MM.1S (cell line): ENCODE measurements around the gene SORL1.

Source experiments
- DNase-seq: peaks from one replicate; pipeline ENCODE4 v3.0.0-alpha.2; 2015
- H2AFZ ChIP-seq: fragments of 300-600 bp; sonication (generic); 2 replicates; pipeline ENCODE4 v1.6.0; 2016; ENCODE audit warnings: antibody characterized with exemption, low read length
- H3F3A ChIP-seq: fragments of 300-600 bp; sonication (generic); 2 replicates; pipeline ENCODE4 v1.6.1; 2016; ENCODE audit warnings: mild to moderate bottlenecking, antibody characterized with exemption, low read length, moderate library complexity, mixed read lengths; ENCODE audit not compliant: insufficient read depth
- H3K27ac ChIP-seq: fragments of 300-600 bp; sonication (generic); 2 replicates; pipeline ENCODE4 v1.5.1; 2016; ENCODE audit warnings: mild to moderate bottlenecking, low read length
- H3K27me3 ChIP-seq: fragments of 300-600 bp; sonication (generic); replicated peaks from 2 replicates; pipeline ENCODE4 v1.6.0; 2016; ENCODE audit warnings: low read length; ENCODE audit not compliant: insufficient read depth
- H3K36me3 ChIP-seq: fragments of 300-600 bp; sonication (generic); replicated peaks from 2 replicates; pipeline ENCODE4 v1.6.1; 2016; ENCODE audit warnings: mild to moderate bottlenecking, low read length, mixed read lengths; ENCODE audit not compliant: insufficient read depth
- H3K4me1 ChIP-seq: fragments of 300-600 bp; sonication (generic); 2 replicates; pipeline ENCODE4 v1.6.1; 2016; ENCODE audit warnings: low read length, mixed read lengths
- H3K4me2 ChIP-seq: fragments of 300-600 bp; sonication (generic); 2 replicates; pipeline ENCODE4 v1.6.0; 2016; ENCODE audit warnings: low read depth, low read length
- H3K4me3 ChIP-seq: fragments of 300-600 bp; sonication (generic); 2 replicates; pipeline ENCODE4 v1.5.1; 2016; ENCODE audit warnings: low read length, mixed read lengths
- H3K79me2 ChIP-seq: fragments of 300-600 bp; sonication (generic); 2 replicates; pipeline ENCODE4 v1.6.1; 2016; ENCODE audit warnings: mixed run types, low read length, mixed read lengths
- H3K9ac ChIP-seq: fragments of 300-600 bp; sonication (generic); 2 replicates; pipeline ENCODE4 v1.6.1; 2016; ENCODE audit warnings: low read length, mixed read lengths
- H3K9me2 ChIP-seq: fragments of 300-600 bp; sonication (generic); replicated peaks from 2 replicates; pipeline ENCODE4 v1.6.1; 2016; ENCODE audit warnings: mild to moderate bottlenecking, low read length, mixed read lengths; ENCODE audit not compliant: insufficient read depth
- H3K9me3 ChIP-seq: fragments of 300-600 bp; sonication (generic); replicated peaks from 2 replicates; pipeline ENCODE4 v1.6.1; 2016; ENCODE audit warnings: mild to moderate bottlenecking, low read length, mixed read lengths; ENCODE audit not compliant: insufficient read depth
- H4K20me1 ChIP-seq: fragments of 300-600 bp; sonication (generic); 2 replicates; pipeline ENCODE4 v1.6.1; 2016; ENCODE audit warnings: mild to moderate bottlenecking, low read length, moderate library complexity, mixed read lengths; ENCODE audit not compliant: insufficient read depth
- EZH2 ChIP-seq: fragments of 300-600 bp; sonication (generic); optimal IDR thresholded peaks from 2 replicates; pipeline ENCODE3; 2017; ENCODE audit warnings: low read depth, mild to moderate bottlenecking, antibody characterized with exemption, low read length, mixed read lengths
- EZH2phosphoT487 ChIP-seq: fragments of 300-600 bp; sonication (generic); IDR thresholded peaks from 2 replicates; pipeline ENCODE4 v1.6.1; 2018; ENCODE audit warnings: antibody characterized with exemption, low read length
- TF ChIP-seq, protein P1 (sequence below): fragments of 300-600 bp; sonication (generic); IDR thresholded peaks from 2 replicates; pipeline ENCODE4 v1.5.1; 2016; ENCODE audit warnings: antibody characterized with exemption, low read length, mixed read lengths

Gene SORL1

DNA sequence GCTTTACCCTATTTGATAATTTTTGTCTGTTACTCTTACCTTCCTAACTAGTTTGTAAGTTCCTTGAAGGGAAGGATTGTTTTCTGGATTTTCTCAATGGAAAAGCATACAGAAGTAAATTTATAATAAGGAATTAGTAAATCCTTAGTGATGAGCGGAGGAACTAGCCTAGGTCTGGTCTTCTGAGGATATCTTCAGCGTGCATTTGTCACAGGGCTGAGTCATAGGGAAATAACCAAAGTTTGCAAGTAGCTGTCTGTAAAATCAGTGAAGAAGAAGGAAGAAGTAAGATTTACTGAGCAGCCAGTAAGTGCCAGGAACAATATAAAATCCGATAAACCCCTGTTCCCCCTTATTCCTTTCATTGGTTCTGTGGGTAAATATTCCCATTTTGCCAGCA lies 163.4 kb downstream of the SORL1 start:
- H2AFZ ChIP-seq = no peak overlapping the region
- no peak overlapping the region for H3K9ac ChIP-seq
- DNase-seq = no peak
- H3K4me3 ChIP-seq = no peak overlapping the region
- H3K4me1 ChIP-seq = no peaks in the 10 kb centered on the region
- H3F3A ChIP-seq = no peaks in the 10 kb centered on the region
- TF ChIP-seq, protein P1, sequence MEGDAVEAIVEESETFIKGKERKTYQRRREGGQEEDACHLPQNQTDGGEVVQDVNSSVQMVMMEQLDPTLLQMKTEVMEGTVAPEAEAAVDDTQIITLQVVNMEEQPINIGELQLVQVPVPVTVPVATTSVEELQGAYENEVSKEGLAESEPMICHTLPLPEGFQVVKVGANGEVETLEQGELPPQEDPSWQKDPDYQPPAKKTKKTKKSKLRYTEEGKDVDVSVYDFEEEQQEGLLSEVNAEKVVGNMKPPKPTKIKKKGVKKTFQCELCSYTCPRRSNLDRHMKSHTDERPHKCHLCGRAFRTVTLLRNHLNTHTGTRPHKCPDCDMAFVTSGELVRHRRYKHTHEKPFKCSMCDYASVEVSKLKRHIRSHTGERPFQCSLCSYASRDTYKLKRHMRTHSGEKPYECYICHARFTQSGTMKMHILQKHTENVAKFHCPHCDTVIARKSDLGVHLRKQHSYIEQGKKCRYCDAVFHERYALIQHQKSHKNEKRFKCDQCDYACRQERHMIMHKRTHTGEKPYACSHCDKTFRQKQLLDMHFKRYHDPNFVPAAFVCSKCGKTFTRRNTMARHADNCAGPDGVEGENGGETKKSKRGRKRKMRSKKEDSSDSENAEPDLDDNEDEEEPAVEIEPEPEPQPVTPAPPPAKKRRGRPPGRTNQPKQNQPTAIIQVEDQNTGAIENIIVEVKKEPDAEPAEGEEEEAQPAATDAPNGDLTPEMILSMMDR = no peak
- no peak for TF ChIP-seq EZH2phosphoT487
- TF ChIP-seq EZH2 = no peak
- H3K36me3 ChIP-seq = no peaks in the 10 kb centered on the region
- no peak overlapping the region for H3K27ac ChIP-seq
- no peaks in the 10 kb centered on the region for H4K20me1 ChIP-seq
- H3K9me3 ChIP-seq = no peaks in the 10 kb centered on the region
- no peak overlapping the region for H3K4me2 ChIP-seq
- no peaks in the 10 kb centered on the region for H3K79me2 ChIP-seq
- H3K27me3 ChIP-seq = no peaks in the 10 kb centered on the region
- H3K9me2 ChIP-seq = no peaks in the 10 kb centered on the region

DNA sequence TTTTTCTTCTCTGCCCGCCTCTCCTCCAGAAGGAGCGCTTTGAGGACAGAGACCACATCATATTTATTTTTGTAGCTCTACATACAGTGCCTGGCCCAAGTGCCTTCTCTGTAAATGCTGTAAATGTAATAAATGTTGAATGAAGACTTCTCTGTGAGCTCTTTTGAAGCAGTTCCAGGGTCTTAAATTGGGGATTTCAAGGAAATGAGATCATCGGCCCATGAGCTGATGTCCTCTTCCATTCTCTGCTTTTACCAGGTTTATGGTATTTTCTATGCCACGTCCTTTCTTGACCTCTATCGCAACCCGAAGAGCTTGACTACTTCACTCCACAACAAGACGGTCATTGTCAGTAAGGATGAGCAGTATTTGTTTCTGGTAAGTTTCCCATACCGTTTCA lies 166.4 kb downstream of the SORL1 start:
- no peaks in the 10 kb centered on the region for H3K9me3 ChIP-seq
- H3K36me3 ChIP-seq = no peaks in the 10 kb centered on the region
- H3K9me2 ChIP-seq = no peaks in the 10 kb centered on the region
- no peaks in the 10 kb centered on the region for H3F3A ChIP-seq
- H3K4me3 ChIP-seq = no peak overlapping the region
- no peaks in the 10 kb centered on the region for H3K4me1 ChIP-seq
- H3K79me2 ChIP-seq = no peaks in the 10 kb centered on the region
- no peak overlapping the region for H3K27ac ChIP-seq
- no peak overlapping the region for H2AFZ ChIP-seq
- no peaks in the 10 kb centered on the region for H4K20me1 ChIP-seq
- DNase-seq = no peak
- H3K9ac ChIP-seq = no peak overlapping the region
- no peak overlapping the region for H3K4me2 ChIP-seq
- TF ChIP-seq EZH2phosphoT487 = no peak
- TF ChIP-seq, protein P1 = no peak
- no peak for TF ChIP-seq EZH2
- H3K27me3 ChIP-seq = no peaks in the 10 kb centered on the region

GRCh38 chr11:121625777-121626506 lies 173.8 kb downstream of the SORL1 start:
- no peaks in the 10 kb centered on the region for H3K9me3 ChIP-seq
- H2AFZ ChIP-seq = no peak overlapping the region
- no peaks in the 10 kb centered on the region for H3F3A ChIP-seq
- no peaks in the 10 kb centered on the region for H3K27me3 ChIP-seq
- H3K36me3 ChIP-seq = no peaks in the 10 kb centered on the region
- H4K20me1 ChIP-seq = no peaks in the 10 kb centered on the region
- no peak overlapping the region for H3K4me2 ChIP-seq
- no peak overlapping the region for H3K27ac ChIP-seq
- no peaks in the 10 kb centered on the region for H3K79me2 ChIP-seq
- H3K9ac ChIP-seq = no peak overlapping the region
- H3K4me1 ChIP-seq = no peaks in the 10 kb centered on the region
- TF ChIP-seq EZH2phosphoT487 (no peak), EZH2 (no peak)
- TF ChIP-seq, protein P1 = no peak
- no peak for DNase-seq
- no peaks in the 10 kb centered on the region for H3K9me2 ChIP-seq
- no peak overlapping the region for H3K4me3 ChIP-seq
